ENCODE data around the gene CFAP119. TPM values are rescaled to one million over a fixed set of nuclear protein-coding genes. Genes with fewer than 3 reads are reported as not detected.
A peak's percentile ranks its signal among the peaks of the same experiment; 100 is the strongest.

The CFAP119 gene
- total RNA-seq, 2 donors from 2014 or later: 6.9 to 12.6 TPM

GRCh38 chr16:30736995-30737793 lies 24.7 kb downstream of the CFAP119 start:
- no peaks in the 10 kb centered on the region for H3K9me3 ChIP-seq (ENCODE audit: control insufficient read depth, low read length)
- peak overlapping the region; percentile 48 for H3K27ac Mint-ChIP-seq
- H3K4me1 ChIP-seq (ENCODE audit: control insufficient read depth, insufficient read depth, low read length): no peaks in the 10 kb centered on the region
- no peak overlapping the region for H3K4me3 ChIP-seq (ENCODE audit: low read length)
- no peaks in the 10 kb centered on the region for H3K27me3 Mint-ChIP-seq (ENCODE audit: insufficient read depth)
- no peak overlapping the region for H3K4me3 Mint-ChIP-seq
- H3K36me3 Mint-ChIP-seq (ENCODE audit: low read depth): peaks cover 68% of the 10 kb centered on the region
- H3K9ac ChIP-seq (ENCODE audit: extremely low read depth, low read length, poor library complexity, severe bottlenecking): no peak overlapping the region
- TF ChIP-seq, protein P1, sequence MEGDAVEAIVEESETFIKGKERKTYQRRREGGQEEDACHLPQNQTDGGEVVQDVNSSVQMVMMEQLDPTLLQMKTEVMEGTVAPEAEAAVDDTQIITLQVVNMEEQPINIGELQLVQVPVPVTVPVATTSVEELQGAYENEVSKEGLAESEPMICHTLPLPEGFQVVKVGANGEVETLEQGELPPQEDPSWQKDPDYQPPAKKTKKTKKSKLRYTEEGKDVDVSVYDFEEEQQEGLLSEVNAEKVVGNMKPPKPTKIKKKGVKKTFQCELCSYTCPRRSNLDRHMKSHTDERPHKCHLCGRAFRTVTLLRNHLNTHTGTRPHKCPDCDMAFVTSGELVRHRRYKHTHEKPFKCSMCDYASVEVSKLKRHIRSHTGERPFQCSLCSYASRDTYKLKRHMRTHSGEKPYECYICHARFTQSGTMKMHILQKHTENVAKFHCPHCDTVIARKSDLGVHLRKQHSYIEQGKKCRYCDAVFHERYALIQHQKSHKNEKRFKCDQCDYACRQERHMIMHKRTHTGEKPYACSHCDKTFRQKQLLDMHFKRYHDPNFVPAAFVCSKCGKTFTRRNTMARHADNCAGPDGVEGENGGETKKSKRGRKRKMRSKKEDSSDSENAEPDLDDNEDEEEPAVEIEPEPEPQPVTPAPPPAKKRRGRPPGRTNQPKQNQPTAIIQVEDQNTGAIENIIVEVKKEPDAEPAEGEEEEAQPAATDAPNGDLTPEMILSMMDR (conservative IDR thresholded peaks at IDR 0.05): no peak
- no peak for DNase-seq
- H3K27ac ChIP-seq (ENCODE audit: low read depth, low read length): no peak overlapping the region
- peaks cover 75% of the 10 kb centered on the region for H3K36me3 ChIP-seq (ENCODE audit: control insufficient read depth, insufficient read depth, low read length)
- H3K4me1 Mint-ChIP-seq: peaks cover 9% of the 10 kb centered on the region
- no peaks in the 10 kb centered on the region for H3K27me3 ChIP-seq (ENCODE audit: control insufficient read depth, insufficient read depth, low read length, poor library complexity, severe bottlenecking)
- 97 to 98% methylated on average over 15 to 17 of the region's 17 CpGs for WGBS, 2 experiments (ENCODE audit: insufficient coverage in 1 of 2, insufficient read length in 1 of 2)
- H3K9me3 Mint-ChIP-seq: no peaks in the 10 kb centered on the region

GRCh38 chr16:30731411-30731810 lies 30.5 kb downstream of the CFAP119 start:
- TF ChIP-seq, protein P1 (conservative IDR thresholded peaks at IDR 0.05): no peak
- H3K4me1 ChIP-seq (ENCODE audit: control insufficient read depth, insufficient read depth, low read length): no peaks in the 10 kb centered on the region
- no peaks in the 10 kb centered on the region for H3K27me3 Mint-ChIP-seq (ENCODE audit: insufficient read depth)
- peaks cover 72% of the 10 kb centered on the region for H3K36me3 Mint-ChIP-seq (ENCODE audit: low read depth)
- H3K27ac ChIP-seq (ENCODE audit: low read depth, low read length): no peak overlapping the region
- peaks cover 84% of the 10 kb centered on the region for H3K36me3 ChIP-seq (ENCODE audit: control insufficient read depth, insufficient read depth, low read length)
- no peak overlapping the region for H3K4me3 ChIP-seq (ENCODE audit: low read length)
- no peak overlapping the region for H3K27ac Mint-ChIP-seq
- WGBS, 2 experiments (ENCODE audit: insufficient coverage in 1 of 2, insufficient read length in 1 of 2): 89 to 97% methylated on average over 1 to 2 of the region's 3 CpGs
- no peaks in the 10 kb centered on the region for H3K4me1 Mint-ChIP-seq
- no peaks in the 10 kb centered on the region for H3K9me3 ChIP-seq (ENCODE audit: control insufficient read depth, low read length)
- H3K9ac ChIP-seq (ENCODE audit: extremely low read depth, low read length, poor library complexity, severe bottlenecking): no peak overlapping the region
- no peak overlapping the region for H3K4me3 Mint-ChIP-seq
- no peaks in the 10 kb centered on the region for H3K27me3 ChIP-seq (ENCODE audit: control insufficient read depth, insufficient read depth, low read length, poor library complexity, severe bottlenecking)
- DNase-seq: no peak
- H3K9me3 Mint-ChIP-seq: no peaks in the 10 kb centered on the region

- no peak for DNase-seq
- no peak overlapping the region for H3K4me3 Mint-ChIP-seq
- no peaks in the 10 kb centered on the region for H3K4me1 Mint-ChIP-seq
- Histone ChIP-seq H3K36me3 (ENCODE audit: control insufficient read depth, insufficient read depth, low read length) (peaks cover 91% of the 10 kb centered on the region), H3K9ac (ENCODE audit: extremely low read depth, low read length, poor library complexity, severe bottlenecking) (no peak overlapping the region), H3K4me3 (ENCODE audit: low read length) (no peak overlapping the region), H3K27me3 (ENCODE audit: control insufficient read depth, insufficient read depth, low read length, poor library complexity, severe bottlenecking) (no peaks in the 10 kb centered on the region), H3K4me1 (ENCODE audit: control insufficient read depth, insufficient read depth, low read length) (no peaks in the 10 kb centered on the region), H3K27ac (ENCODE audit: low read depth, low read length) (no peak overlapping the region), H3K9me3 (ENCODE audit: control insufficient read depth, low read length) (no peaks in the 10 kb centered on the region)
- H3K36me3 Mint-ChIP-seq (ENCODE audit: low read depth): peaks cover 75% of the 10 kb centered on the region
- no peaks in the 10 kb centered on the region for H3K27me3 Mint-ChIP-seq (ENCODE audit: insufficient read depth)
- 94 to 95% methylated on average over 7 to 17 of the region's 17 CpGs for WGBS, 2 experiments (ENCODE audit: insufficient coverage in 1 of 2, insufficient read length in 1 of 2)
- no peak overlapping the region for H3K27ac Mint-ChIP-seq
- TF ChIP-seq, protein P1 (conservative IDR thresholded peaks at IDR 0.05): no peak
- H3K9me3 Mint-ChIP-seq: no peaks in the 10 kb centered on the region
These were observed 32.8 kb downstream of the CFAP119 start for GRCh38 chr16:30728899-30729672.

All from endodermal cell (in vitro differentiated cells).